ENCODE results near the gene GPS1. TPM values are rescaled to one million over a fixed set of nuclear protein-coding genes. Genes with fewer than 3 reads are reported as not detected.

Gene GPS1
- total RNA-seq, 1 donor from 2014 or later, result 94.7 TPM

- H3K4me3 Mint-ChIP-seq, result no peak overlapping the region
- ChIA-PET CTCF (no interaction called here), POLR2A (interaction anchor here (0.6 to 1.8 kb wide), 2 partner anchors 15 to 21 kb away, joined by 4 read pairs; partner anchors contain the start of gene FASN)
- intact Hi-C loops (cut with micrococcal nuclease), result no loop called here
- peaks cover 26% of the 10 kb centered on the region for H3K36me3 Mint-ChIP-seq (ENCODE audit: low read depth)
- H3K4me1 Mint-ChIP-seq, result no peaks in the 10 kb centered on the region
- no peak overlapping the region for H3K27ac Mint-ChIP-seq
- H3K27me3 Mint-ChIP-seq, result peaks cover 3% of the 10 kb centered on the region
- ATAC-seq (ENCODE audit: low read depth) (no peak), DNase-seq (no peak)
- no peaks in the 10 kb centered on the region for H3K9me3 Mint-ChIP-seq
- no peak for TF ChIP-seq CTCF (IDR thresholded peaks at IDR 0.05)
These were observed 26.1 kb downstream of the GPS1 start for GRCh38 chr17:82077617-82078358.

- no peak for ATAC-seq (ENCODE audit: low read depth)
- H3K4me3 Mint-ChIP-seq, result no peak overlapping the region
- intact Hi-C loops (cut with micrococcal nuclease), result no loop called here
- ChIA-PET POLR2A (interaction anchor here (0.6 kb wide), 2 partner anchors 14 to 154 kb away, joined by 4 to 5 read pairs; no protein-coding TSS in a partner anchor), CTCF (no interaction called here)
- peaks cover 33% of the 10 kb centered on the region for H3K36me3 Mint-ChIP-seq (ENCODE audit: low read depth)
- no peak for TF ChIP-seq CTCF (IDR thresholded peaks at IDR 0.05)
- H3K27me3 Mint-ChIP-seq, result peaks cover 3% of the 10 kb centered on the region
- DNase-seq, result no peak
- no peak overlapping the region for H3K27ac Mint-ChIP-seq
- no peaks in the 10 kb centered on the region for H3K4me1 Mint-ChIP-seq
- no peaks in the 10 kb centered on the region for H3K9me3 Mint-ChIP-seq
These were observed 26.7 kb downstream of the GPS1 start for GRCh38 chr17:82078433-82078832.

- Mint-ChIP-seq H3K36me3 (ENCODE audit: low read depth) (peaks cover 38% of the 10 kb centered on the region), H3K4me1 (no peaks in the 10 kb centered on the region), H3K4me3 (no peak overlapping the region), H3K27ac (no peak overlapping the region), H3K27me3 (peaks cover 3% of the 10 kb centered on the region), H3K9me3 (no peaks in the 10 kb centered on the region)
- ChIA-PET CTCF (no interaction called here), POLR2A (interaction anchor here (0.6 kb wide), 1 partner anchor 155 kb away, joined by 5 read pairs; no protein-coding TSS in a partner anchor)
- no peak for DNase-seq
- no peak for ATAC-seq (ENCODE audit: low read depth)
- TF ChIP-seq CTCF (IDR thresholded peaks at IDR 0.05), result no peak
- intact Hi-C loops (cut with micrococcal nuclease), result no loop called here
These were observed 27.4 kb downstream of the GPS1 start for GRCh38 chr17:82079001-82079677.

GRCh38 chr17:82080048-82080788 lies 28.5 kb downstream of the GPS1 start:
- ATAC-seq (ENCODE audit: low read depth) (no peak), DNase-seq (no peak)
- H3K4me1 Mint-ChIP-seq, result no peaks in the 10 kb centered on the region
- H3K4me3 Mint-ChIP-seq, result no peak overlapping the region
- TF ChIP-seq CTCF (IDR thresholded peaks at IDR 0.05), result no peak
- intact Hi-C loops (cut with micrococcal nuclease), result no loop called here
- H3K36me3 Mint-ChIP-seq (ENCODE audit: low read depth), result peaks cover 47% of the 10 kb centered on the region
- CTCF ChIA-PET, result no interaction called here
- no peaks in the 10 kb centered on the region for H3K9me3 Mint-ChIP-seq
- no peak overlapping the region for H3K27ac Mint-ChIP-seq
- POLR2A ChIA-PET, result interaction anchor here (0.5 kb wide), 1 partner anchor 14 kb away, joined by 9 read pairs; no protein-coding TSS in a partner anchor
- no peaks in the 10 kb centered on the region for H3K27me3 Mint-ChIP-seq

Data from activated B cell treated with CpG ODN at 0.5 μM for 24 hours (primary cell).